ENCODE measurements around the gene DOK4.
A peak's percentile ranks its signal among the peaks of the same experiment; 100 is the strongest.

DOK4 gene

GRCh38 chr16:57530522-57531252, 44.4 kb upstream of the DOK4 start:
- peak overlapping the region; percentile 71 for H3K27ac ChIP-seq (ENCODE audit: insufficient read depth, low read length, poor library complexity, severe bottlenecking)
- peak overlapping the region; percentile 14 for H3K4me3 ChIP-seq (ENCODE audit: insufficient read depth, low read depth, low read length, poor library complexity, severe bottlenecking)
- no peak for DNase-seq
- H3K27me3 ChIP-seq (replicated peaks; ENCODE audit: control insufficient read depth, insufficient read depth, low read length, poor library complexity, severe bottlenecking), result no peaks in the 10 kb centered on the region
- no peaks in the 10 kb centered on the region for H3K36me3 ChIP-seq (ENCODE audit: control insufficient read depth, insufficient read depth, low read length)
- peaks cover 55% of the 10 kb centered on the region for H3K4me1 ChIP-seq (ENCODE audit: control insufficient read depth, insufficient read depth, low read length, poor library complexity, severe bottlenecking)
- H3K9me3 ChIP-seq (ENCODE audit: control insufficient read depth, low read length), result no peaks in the 10 kb centered on the region

- Histone ChIP-seq H3K4me1 (ENCODE audit: control insufficient read depth, insufficient read depth, low read length, poor library complexity, severe bottlenecking) (peaks cover 50% of the 10 kb centered on the region), H3K4me3 (ENCODE audit: insufficient read depth, low read depth, low read length, poor library complexity, severe bottlenecking) (peak overlapping the region; percentile 14), H3K9me3 (ENCODE audit: control insufficient read depth, low read length) (no peaks in the 10 kb centered on the region), H3K27me3 (replicated peaks; ENCODE audit: control insufficient read depth, insufficient read depth, low read length, poor library complexity, severe bottlenecking) (no peaks in the 10 kb centered on the region), H3K36me3 (ENCODE audit: control insufficient read depth, insufficient read depth, low read length) (no peaks in the 10 kb centered on the region), H3K27ac (ENCODE audit: insufficient read depth, low read length, poor library complexity, severe bottlenecking) (peak overlapping the region; percentile 71)
- peak; percentile 34 to 62 (median 44) for DNase-seq
These were observed 43.8 kb upstream of the DOK4 start for GRCh38 chr16:57530104-57530521.

GRCh38 chr16:57529391-57530103, 43.3 kb upstream of the DOK4 start:
- Histone ChIP-seq H3K4me1 (ENCODE audit: control insufficient read depth, insufficient read depth, low read length, poor library complexity, severe bottlenecking) (peaks cover 45% of the 10 kb centered on the region), H3K36me3 (ENCODE audit: control insufficient read depth, insufficient read depth, low read length) (no peaks in the 10 kb centered on the region), H3K27me3 (replicated peaks; ENCODE audit: control insufficient read depth, insufficient read depth, low read length, poor library complexity, severe bottlenecking) (no peaks in the 10 kb centered on the region), H3K9me3 (ENCODE audit: control insufficient read depth, low read length) (no peaks in the 10 kb centered on the region), H3K4me3 (ENCODE audit: insufficient read depth, low read depth, low read length, poor library complexity, severe bottlenecking) (no peak overlapping the region), H3K27ac (ENCODE audit: insufficient read depth, low read length, poor library complexity, severe bottlenecking) (peak overlapping the region; percentile 71)
- no peak for DNase-seq

GRCh38 chr16:57528499-57529390, 42.5 kb upstream of the DOK4 start:
- H3K36me3 ChIP-seq (ENCODE audit: control insufficient read depth, insufficient read depth, low read length), result no peaks in the 10 kb centered on the region
- no peak for DNase-seq
- H3K27me3 ChIP-seq (replicated peaks; ENCODE audit: control insufficient read depth, insufficient read depth, low read length, poor library complexity, severe bottlenecking), result no peaks in the 10 kb centered on the region
- H3K4me3 ChIP-seq (ENCODE audit: insufficient read depth, low read depth, low read length, poor library complexity, severe bottlenecking), result no peak overlapping the region
- no peaks in the 10 kb centered on the region for H3K9me3 ChIP-seq (ENCODE audit: control insufficient read depth, low read length)
- no peak overlapping the region for H3K27ac ChIP-seq (ENCODE audit: insufficient read depth, low read length, poor library complexity, severe bottlenecking)
- peaks cover 37% of the 10 kb centered on the region for H3K4me1 ChIP-seq (ENCODE audit: control insufficient read depth, insufficient read depth, low read length, poor library complexity, severe bottlenecking)

GRCh38 chr16:57527610-57528360, 41.5 kb upstream of the DOK4 start:
- Histone ChIP-seq H3K9me3 (ENCODE audit: control insufficient read depth, low read length) (no peaks in the 10 kb centered on the region), H3K4me1 (ENCODE audit: control insufficient read depth, insufficient read depth, low read length, poor library complexity, severe bottlenecking) (peaks cover 27% of the 10 kb centered on the region), H3K27me3 (replicated peaks; ENCODE audit: control insufficient read depth, insufficient read depth, low read length, poor library complexity, severe bottlenecking) (no peaks in the 10 kb centered on the region), H3K27ac (ENCODE audit: insufficient read depth, low read length, poor library complexity, severe bottlenecking) (no peak overlapping the region), H3K4me3 (ENCODE audit: insufficient read depth, low read depth, low read length, poor library complexity, severe bottlenecking) (no peak overlapping the region), H3K36me3 (ENCODE audit: control insufficient read depth, insufficient read depth, low read length) (no peaks in the 10 kb centered on the region)
- no peak for DNase-seq

GRCh38 chr16:57527027-57527426, 40.7 kb upstream of the DOK4 start:
- Histone ChIP-seq H3K4me3 (ENCODE audit: insufficient read depth, low read depth, low read length, poor library complexity, severe bottlenecking) (no peak overlapping the region), H3K27me3 (replicated peaks; ENCODE audit: control insufficient read depth, insufficient read depth, low read length, poor library complexity, severe bottlenecking) (no peaks in the 10 kb centered on the region), H3K27ac (ENCODE audit: insufficient read depth, low read length, poor library complexity, severe bottlenecking) (no peak overlapping the region), H3K36me3 (ENCODE audit: control insufficient read depth, insufficient read depth, low read length) (no peaks in the 10 kb centered on the region), H3K4me1 (ENCODE audit: control insufficient read depth, insufficient read depth, low read length, poor library complexity, severe bottlenecking) (peaks cover 22% of the 10 kb centered on the region), H3K9me3 (ENCODE audit: control insufficient read depth, low read length) (no peaks in the 10 kb centered on the region)
- no peak for DNase-seq

GRCh38 chr16:57526498-57526897, 40.2 kb upstream of the DOK4 start:
- no peak overlapping the region for H3K27ac ChIP-seq (ENCODE audit: insufficient read depth, low read length, poor library complexity, severe bottlenecking)
- H3K36me3 ChIP-seq (ENCODE audit: control insufficient read depth, insufficient read depth, low read length), result no peaks in the 10 kb centered on the region

GRCh38 chr16:57525761-57526160, 39.5 kb upstream of the DOK4 start:
- H3K4me1 ChIP-seq (ENCODE audit: control insufficient read depth, insufficient read depth, low read length, poor library complexity, severe bottlenecking), result peaks cover 14% of the 10 kb centered on the region
- no peak overlapping the region for H3K27ac ChIP-seq (ENCODE audit: insufficient read depth, low read length, poor library complexity, severe bottlenecking)
- no peaks in the 10 kb centered on the region for H3K27me3 ChIP-seq (replicated peaks; ENCODE audit: control insufficient read depth, insufficient read depth, low read length, poor library complexity, severe bottlenecking)
- DNase-seq, result no peak
- H3K4me3 ChIP-seq (ENCODE audit: insufficient read depth, low read depth, low read length, poor library complexity, severe bottlenecking), result no peak overlapping the region
- H3K36me3 ChIP-seq (ENCODE audit: control insufficient read depth, insufficient read depth, low read length), result no peaks in the 10 kb centered on the region
- no peaks in the 10 kb centered on the region for H3K9me3 ChIP-seq (ENCODE audit: control insufficient read depth, low read length)

More at GRCh38 chr16:57526498-57526897, 40.2 kb upstream of the DOK4 start:
- Histone ChIP-seq H3K27me3 (replicated peaks; ENCODE audit: control insufficient read depth, insufficient read depth, low read length, poor library complexity, severe bottlenecking) (no peaks in the 10 kb centered on the region), H3K4me1 (ENCODE audit: control insufficient read depth, insufficient read depth, low read length, poor library complexity, severe bottlenecking) (peaks cover 21% of the 10 kb centered on the region), H3K4me3 (ENCODE audit: insufficient read depth, low read depth, low read length, poor library complexity, severe bottlenecking) (no peak overlapping the region), H3K9me3 (ENCODE audit: control insufficient read depth, low read length) (no peaks in the 10 kb centered on the region)
- DNase-seq, result no peak

- DNase-seq, result no peak
- Histone ChIP-seq H3K36me3 (ENCODE audit: control insufficient read depth, insufficient read depth, low read length) (peaks cover 6% of the 10 kb centered on the region), H3K27ac (ENCODE audit: insufficient read depth, low read length, poor library complexity, severe bottlenecking) (no peak overlapping the region), H3K27me3 (replicated peaks; ENCODE audit: control insufficient read depth, insufficient read depth, low read length, poor library complexity, severe bottlenecking) (no peaks in the 10 kb centered on the region), H3K9me3 (ENCODE audit: control insufficient read depth, low read length) (no peaks in the 10 kb centered on the region), H3K4me1 (ENCODE audit: control insufficient read depth, insufficient read depth, low read length, poor library complexity, severe bottlenecking) (no peaks in the 10 kb centered on the region), H3K4me3 (ENCODE audit: insufficient read depth, low read depth, low read length, poor library complexity, severe bottlenecking) (no peak overlapping the region)
These were observed 36.7 kb upstream of the DOK4 start for GRCh38 chr16:57522960-57523359.

Measured in effector memory CD4-positive, alpha-beta T cell (primary cell).